GM19351 (cell line): Measurements from ENCODE around the gene CCDC169.
A peak's percentile ranks its signal among the peaks of the same experiment; 100 is the strongest.
"Not testable (repeated sequence)": the region's sequence is repeated elsewhere in the genome, so short reads cannot be mapped to it uniquely, and the experiment has no call there.

Source experiments
- ATAC-seq: cut with Tn5 transposase; IDR thresholded peaks from one replicate; pipeline ENCODE4 v1.9.1; 2021; ENCODE audit warnings: mild to moderate bottlenecking, moderate library complexity; ENCODE audit not compliant: unreplicated experiment

CCDC169 gene

GRCh38 chr13:36297366-36298338 is at the start of gene CCDC169:
CCDC169 (minus strand) TSS chr13:36297814; CDS start chr13:36297719, 95 bp downstream.
- peak; percentile 72 for ATAC-seq

- ATAC-seq = peak; percentile 93
These were observed 48.8 kb upstream of the CCDC169 start, which contains the start of gene SPART for GRCh38 chr13:36346222-36347083. SPART (minus strand) TSS chr13:36346394; CDS start chr13:36335830, 10,564 bp downstream.

GRCh38 chr13:36345438-36346221 is 48.0 kb upstream of the CCDC169 start:
- ATAC-seq = peak; percentile 9

GRCh38 chr13:36344886-36345437 is 47.3 kb upstream of the CCDC169 start:
- ATAC-seq = no peak

- ATAC-seq = no peak
These were observed 46.6 kb upstream of the CCDC169 start for GRCh38 chr13:36344173-36344572.

- no peak for ATAC-seq
These were observed 46.2 kb upstream of the CCDC169 start for GRCh38 chr13:36343766-36344165.

- no peak for ATAC-seq
These were observed 45.1 kb upstream of the CCDC169 start for GRCh38 chr13:36342715-36343114.

GRCh38 chr13:36341718-36342117 is 44.1 kb upstream of the CCDC169 start:
- ATAC-seq = no peak

- no peak for ATAC-seq
These were observed 42.1 kb upstream of the CCDC169 start for GRCh38 chr13:36339600-36340155.

GRCh38 chr13:36337938-36338641 is 40.5 kb upstream of the CCDC169 start:
- ATAC-seq = no peak

- no peak for ATAC-seq
These were observed 35.4 kb upstream of the CCDC169 start for GRCh38 chr13:36332986-36333385.

- ATAC-seq = not testable (repeated sequence)
These were observed 34.6 kb upstream of the CCDC169 start for GRCh38 chr13:36332255-36332654.

GRCh38 chr13:36331280-36331679 is 33.7 kb upstream of the CCDC169 start:
- ATAC-seq = no peak

GRCh38 chr13:36329361-36329760 is 31.7 kb upstream of the CCDC169 start:
- no peak for ATAC-seq

- ATAC-seq = no peak
These were observed 31.2 kb upstream of the CCDC169 start for GRCh38 chr13:36328821-36329220.

- no peak for ATAC-seq
These were observed 28.3 kb upstream of the CCDC169 start for GRCh38 chr13:36325912-36326311.

- ATAC-seq = not testable (repeated sequence)
These were observed 27.3 kb upstream of the CCDC169 start for GRCh38 chr13:36324881-36325280.

GRCh38 chr13:36323951-36324566 is 26.4 kb upstream of the CCDC169 start:
- ATAC-seq = no peak

- no peak for ATAC-seq
These were observed 25.8 kb upstream of the CCDC169 start for GRCh38 chr13:36323408-36323807.
